HS-27A (cell line): ENCODE measurements around the gene NPC1L1.
"Not testable (repeated sequence)": the region's sequence is repeated elsewhere in the genome, so short reads cannot be mapped to it uniquely, and the experiment has no call there.

Experiments
- DNase-seq: peaks from one replicate; pipeline ENCODE4 v3.0.0-alpha.2; 2012; ENCODE audit warnings: low read depth, missing footprints

Gene NPC1L1

DNA sequence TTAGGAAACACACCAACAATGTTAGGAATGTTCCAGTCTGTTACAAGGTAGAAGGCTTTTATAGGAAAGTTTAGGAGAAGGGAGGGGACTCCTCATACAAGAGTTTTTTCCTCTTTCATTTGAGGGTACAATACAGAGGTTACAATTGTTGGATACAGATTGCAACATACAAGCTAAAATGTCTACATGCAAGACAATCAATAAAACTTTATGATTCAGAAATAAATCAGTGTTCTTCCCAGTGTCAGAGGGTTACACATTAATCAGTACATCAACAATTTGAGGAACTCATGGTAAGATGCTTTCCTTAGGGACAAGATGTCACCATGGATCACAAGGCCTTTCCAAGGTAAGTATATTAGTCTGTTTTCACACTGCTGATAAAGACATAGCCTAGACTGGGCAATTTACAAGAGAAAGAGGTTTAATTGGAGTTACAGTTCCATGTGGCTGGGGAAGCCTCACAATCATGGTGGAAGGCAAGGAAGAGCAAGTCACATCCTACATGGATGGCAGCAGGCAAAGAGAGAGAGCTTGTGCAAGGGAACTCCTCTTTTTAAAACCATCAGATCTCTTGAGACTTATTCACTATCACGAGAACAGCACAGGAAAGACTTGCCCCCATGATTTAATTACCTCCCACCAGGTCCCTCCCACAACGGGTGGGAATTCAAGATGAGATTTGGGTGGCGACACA, 34.4 kb downstream of the NPC1L1 start:
- not testable (repeated sequence) for DNase-seq

DNA sequence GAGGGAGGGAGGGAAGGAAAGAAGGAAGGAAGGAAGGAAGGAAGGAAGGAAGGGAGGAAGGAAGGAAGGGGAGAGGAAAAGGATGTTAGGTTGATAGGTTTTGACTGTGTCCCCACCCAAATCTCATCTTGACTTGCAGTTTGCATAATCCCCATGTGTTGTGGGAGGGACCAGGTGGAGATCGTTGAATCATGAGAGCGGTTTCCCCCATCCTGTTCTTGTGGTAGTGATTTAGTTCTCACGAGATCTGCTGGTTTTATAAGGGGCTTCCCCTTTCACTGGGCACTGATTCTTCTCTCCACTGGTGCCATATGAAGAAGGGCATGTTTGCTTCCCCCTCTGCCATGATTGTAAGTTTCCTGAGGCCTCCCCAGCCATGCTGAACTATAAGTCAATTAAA, 35.5 kb downstream of the NPC1L1 start:
- no peak for DNase-seq

DNA sequence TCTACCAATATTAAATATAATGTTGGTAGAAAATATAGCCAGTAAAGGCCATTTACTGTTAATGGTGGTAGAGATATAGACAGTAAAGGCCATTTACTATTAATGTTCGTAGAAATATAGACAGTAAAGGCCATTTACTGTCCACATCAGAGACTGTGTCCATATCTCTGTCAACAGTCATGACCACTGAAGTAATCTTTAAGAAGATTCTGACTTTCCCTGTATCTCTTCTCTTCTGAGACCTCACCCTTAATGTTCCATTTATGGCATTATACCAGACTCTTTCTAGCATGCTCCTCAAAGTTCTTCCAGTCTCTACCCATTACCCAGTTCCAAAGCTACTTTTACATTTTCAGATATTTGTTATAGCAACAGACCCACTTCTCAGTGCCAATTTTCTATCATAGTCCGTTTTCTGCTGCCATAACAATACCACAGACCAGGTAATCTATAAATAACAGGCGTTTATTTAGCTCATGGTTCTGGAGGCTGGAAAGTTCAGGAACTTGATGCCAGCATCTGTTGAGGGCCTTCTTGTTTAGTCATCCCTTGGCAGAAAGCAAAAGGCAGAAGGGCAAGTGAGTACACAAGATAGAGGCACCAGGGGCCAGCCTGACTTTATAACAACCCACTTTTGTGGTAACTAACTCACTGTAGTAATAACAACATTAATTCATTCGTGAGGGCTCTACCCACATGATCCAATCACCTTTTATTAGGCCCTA, 42.7 kb downstream of the NPC1L1 start:
- DNase-seq, result no peak

DNA sequence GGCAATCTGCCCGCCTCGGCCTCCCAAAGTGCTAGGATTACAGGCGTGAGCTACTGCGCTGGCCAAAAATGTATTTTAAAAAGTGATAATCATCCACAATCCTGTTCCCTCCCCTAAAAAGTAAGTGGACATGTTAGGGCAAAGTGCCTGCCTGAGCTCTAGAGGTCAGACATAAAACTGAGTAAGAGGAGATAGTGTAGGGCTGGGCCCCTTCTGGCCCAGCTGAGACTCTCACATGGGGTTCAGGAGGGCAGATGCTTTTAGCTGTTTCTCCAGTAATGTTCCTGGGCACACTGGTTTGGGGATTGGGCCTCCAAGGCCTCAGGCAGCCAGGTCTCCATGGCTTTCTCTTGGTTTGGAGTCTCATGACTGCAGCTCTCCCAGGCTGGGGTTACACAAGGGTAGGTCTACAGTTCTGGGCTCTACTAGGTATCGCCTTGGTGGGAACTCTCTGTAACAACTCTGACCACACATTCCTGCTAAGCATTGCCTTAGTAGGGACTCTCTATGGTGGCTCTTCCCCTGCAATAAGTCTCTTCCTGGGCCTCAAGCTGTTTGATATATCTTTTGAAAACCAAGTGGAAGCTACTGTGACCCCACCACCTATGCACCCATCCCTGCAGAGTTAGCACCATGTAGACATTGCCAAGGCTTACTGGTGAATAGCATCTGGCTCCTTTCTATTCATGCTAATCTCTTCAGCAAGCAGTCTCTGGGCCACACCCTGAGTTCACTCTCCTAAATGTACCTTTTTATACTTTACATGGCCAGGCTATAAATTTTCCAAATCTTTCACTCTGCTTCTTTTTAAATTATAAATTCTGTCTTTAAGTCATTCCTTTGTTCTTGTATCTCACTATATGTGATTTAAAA, 43.7 kb downstream of the NPC1L1 start:
- no peak for DNase-seq

DNA sequence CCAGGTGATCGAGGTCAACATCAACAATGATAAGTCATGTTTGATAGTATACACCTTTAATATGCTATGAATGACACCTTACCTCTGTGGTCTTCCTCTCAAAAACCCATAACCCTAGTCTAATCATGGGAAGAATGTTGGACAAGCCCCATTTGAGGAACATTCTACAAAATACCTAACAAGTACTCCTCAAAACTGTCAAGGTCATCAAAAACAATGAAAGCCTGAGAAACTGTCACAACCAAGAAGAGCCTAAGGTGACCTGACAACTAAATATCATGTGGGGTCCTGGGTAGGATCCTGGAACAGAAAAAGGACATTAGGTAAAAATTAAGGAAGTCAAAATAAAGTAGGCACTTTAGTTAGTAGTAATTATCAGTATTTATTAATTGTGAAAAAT, 44.7 kb downstream of the NPC1L1 start:
- no peak for DNase-seq

DNA sequence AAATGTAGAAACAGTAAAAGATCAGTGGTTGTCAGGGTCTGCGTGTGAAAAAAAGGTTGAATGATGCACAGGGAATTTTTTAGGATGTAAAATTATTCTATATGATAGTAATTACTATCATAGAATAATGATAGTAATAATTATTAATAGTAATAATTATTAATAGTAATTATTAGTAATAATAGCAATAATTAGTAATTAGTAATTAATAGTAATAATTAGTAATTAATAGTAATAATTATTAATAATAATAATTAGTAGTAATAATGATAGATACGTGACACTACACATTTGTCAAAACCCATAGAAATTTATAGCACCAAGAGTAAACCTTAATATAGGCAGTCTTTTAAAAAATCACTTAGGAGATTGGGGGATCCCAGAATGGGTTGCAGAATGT, 46.2 kb downstream of the NPC1L1 start:
- DNase-seq, result no peak

DNA sequence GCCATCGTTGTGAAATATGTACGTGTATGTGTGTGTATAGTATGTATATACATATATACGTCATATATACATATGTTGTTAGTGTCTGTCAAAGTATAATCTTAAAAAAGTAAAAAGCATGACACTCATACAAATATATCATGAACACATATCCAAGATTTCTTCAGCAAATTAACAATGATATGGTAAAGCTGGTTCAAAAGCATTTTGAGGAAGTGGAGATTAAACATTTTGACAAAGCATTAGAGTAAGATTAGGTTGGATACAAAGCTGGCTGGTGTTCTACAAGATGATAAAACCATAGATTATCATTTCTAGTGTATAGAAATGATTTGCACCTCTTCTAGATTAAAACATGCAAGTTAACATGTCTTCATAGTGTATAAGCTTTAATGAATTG, 49.9 kb downstream of the NPC1L1 start:
- DNase-seq, result no peak

DNA sequence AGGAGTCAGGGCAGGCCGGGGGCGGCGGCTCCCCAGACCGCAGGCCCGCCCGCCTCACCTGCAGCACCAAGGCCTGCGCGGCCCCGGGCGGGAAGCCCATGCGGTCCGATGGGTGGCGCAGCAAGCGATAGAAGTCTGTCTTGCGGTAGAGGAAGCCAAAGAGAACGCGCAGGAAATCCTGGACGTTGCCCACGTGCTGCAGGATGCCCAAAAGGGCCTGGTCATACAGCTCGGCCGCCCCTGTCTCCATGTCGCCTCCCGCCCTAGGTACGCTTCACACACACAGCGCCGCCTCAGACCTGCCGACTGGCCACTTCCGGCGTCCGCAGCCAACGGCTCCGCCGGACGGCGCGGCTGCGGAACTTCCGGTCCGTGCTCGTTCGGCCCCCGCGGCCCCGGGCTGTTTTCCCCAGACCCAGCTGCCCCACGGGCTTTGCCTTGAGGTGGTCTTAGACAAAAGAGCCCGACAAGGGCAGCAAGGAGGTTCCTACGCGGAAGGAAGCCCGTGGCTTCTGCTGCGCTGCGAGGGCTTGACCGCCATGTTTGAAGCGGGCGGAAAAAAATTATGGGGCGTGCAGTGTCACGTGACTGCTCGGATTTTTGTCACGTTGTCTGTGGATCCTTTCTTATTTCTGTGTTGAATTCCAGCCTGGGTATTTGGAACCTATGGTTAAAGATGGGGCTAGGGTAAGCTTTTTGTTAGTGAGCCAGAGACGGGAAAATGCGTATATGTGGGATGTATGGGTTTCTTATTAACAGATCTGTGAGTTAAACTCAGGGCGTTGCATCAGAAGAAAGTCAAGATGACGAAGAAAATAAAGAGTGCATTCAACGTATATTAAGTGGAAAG, 50.6 kb downstream of the NPC1L1 start, which contains the start of gene NUDCD3:
Gene NUDCD3 (minus strand): TSS at position 308 of the 850 bp plus-strand sequence. CDS start 58 bp downstream, at position 250.
- peak; percentile 67 for DNase-seq

DNA sequence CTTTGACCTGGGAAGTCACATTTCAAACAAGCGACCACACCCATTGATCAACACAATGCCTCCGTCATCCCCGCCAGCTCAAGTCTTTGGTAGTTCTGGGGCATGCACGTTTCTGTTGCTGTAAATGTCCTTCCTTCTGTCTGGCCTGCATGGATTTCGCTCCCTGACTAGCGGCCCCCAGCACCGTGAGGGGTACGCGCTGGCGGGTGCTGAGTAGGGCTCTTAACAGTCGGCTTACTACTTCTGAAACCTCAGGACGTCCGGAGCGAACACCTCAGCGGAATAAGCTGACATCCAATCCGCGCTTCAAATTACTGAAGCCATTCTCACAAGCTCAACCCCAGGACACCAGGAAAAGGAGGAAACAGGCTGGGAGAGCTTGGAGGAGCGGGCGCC, 51.2 kb downstream of the NPC1L1 start:
- DNase-seq, result no peak

DNA sequence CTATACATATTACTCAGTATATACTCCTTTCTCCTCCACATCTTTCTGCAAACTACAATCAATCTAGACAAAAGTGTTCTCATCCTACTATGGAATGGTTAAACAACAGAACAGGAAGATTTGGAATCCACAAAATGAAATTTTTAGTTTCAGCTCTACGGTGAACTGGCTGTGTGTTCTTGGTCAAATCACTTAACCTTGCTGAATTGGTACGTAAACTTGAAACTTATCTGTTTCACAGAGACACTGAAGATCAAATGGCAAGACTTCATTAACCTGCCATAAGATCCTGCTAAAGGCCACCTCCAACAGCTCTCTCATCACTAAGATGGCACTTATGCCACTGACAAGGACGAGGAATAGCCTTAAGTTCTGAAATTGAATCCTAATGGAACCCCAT, 52.2 kb downstream of the NPC1L1 start:
- DNase-seq, result no peak

DNA sequence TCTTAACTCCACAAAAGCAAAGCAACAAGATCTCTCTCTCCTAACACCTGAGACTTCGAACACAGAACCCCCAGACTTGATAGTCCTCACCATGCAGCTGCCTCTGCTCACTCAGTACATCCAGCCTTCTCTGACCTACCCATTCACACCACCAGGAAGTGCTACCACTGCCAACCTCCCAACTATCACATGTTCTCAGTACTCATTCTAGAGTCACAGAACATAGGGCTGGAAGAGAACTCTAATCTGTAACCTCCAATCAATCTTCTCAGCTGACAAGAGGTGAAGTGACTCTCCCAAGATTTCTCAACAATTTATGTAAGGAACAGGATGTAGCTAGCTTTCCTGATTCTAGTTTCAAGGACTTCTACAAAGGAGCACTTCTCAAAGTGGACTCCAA, 54.4 kb downstream of the NPC1L1 start:
- no peak for DNase-seq

DNA sequence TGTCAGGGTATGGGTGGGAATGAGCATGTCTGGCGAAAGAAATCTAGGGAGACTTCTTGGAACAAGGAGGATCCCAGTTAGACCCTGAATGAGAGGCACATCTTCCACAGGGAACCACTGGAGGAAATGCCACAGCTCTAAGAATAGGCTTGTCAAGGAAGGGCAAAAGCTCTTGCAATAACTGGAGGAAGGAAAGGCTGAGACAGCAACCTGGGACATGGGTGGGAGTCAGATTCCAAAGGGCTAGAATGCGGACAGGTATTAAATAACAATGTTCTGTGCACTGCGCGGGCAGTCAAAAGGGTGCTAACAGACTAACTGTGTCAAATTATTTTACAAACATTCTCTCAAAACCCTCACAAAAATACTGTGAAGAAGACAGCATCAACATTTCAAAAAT, 55.1 kb downstream of the NPC1L1 start:
- DNase-seq, result no peak

DNA sequence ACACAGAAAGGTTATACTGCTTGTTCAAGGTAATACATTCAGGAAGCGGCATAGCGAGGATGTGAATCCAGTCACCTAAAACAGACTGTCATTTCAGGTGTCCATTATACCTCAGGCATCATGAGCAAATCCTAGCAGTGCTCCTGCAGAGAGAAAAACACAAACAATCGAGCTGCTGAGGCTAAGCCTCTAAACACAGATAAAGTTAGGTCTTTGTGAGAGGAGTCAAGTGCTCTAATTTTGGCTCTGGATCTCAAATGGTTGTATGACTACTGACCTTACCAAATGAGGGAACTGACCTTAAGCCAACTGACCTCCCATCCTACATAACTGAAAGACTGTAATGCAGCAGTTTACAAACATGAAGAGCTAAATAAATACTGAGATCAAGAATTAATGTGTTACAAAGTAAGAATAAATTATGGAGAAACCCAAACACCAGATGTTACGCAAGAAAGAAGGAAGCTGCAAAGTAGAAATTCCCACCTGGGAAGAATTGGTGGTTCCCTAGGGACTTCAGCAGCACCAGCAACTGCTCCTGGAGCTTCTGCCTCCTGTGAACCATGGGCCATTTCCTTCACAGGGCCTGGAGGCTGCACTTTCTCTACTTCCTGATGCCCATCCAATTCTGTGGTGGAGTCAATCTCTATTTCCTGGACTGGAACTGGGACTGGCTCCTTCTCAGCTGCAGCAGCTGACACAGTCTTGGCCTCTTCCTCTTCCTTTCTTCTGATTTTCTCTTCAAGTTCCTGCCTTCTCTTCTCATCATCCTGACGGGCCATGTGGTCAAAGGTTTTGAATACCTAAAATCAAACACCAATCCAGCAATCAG, 56.4 kb downstream of the NPC1L1 start:
- no peak for DNase-seq

DNA sequence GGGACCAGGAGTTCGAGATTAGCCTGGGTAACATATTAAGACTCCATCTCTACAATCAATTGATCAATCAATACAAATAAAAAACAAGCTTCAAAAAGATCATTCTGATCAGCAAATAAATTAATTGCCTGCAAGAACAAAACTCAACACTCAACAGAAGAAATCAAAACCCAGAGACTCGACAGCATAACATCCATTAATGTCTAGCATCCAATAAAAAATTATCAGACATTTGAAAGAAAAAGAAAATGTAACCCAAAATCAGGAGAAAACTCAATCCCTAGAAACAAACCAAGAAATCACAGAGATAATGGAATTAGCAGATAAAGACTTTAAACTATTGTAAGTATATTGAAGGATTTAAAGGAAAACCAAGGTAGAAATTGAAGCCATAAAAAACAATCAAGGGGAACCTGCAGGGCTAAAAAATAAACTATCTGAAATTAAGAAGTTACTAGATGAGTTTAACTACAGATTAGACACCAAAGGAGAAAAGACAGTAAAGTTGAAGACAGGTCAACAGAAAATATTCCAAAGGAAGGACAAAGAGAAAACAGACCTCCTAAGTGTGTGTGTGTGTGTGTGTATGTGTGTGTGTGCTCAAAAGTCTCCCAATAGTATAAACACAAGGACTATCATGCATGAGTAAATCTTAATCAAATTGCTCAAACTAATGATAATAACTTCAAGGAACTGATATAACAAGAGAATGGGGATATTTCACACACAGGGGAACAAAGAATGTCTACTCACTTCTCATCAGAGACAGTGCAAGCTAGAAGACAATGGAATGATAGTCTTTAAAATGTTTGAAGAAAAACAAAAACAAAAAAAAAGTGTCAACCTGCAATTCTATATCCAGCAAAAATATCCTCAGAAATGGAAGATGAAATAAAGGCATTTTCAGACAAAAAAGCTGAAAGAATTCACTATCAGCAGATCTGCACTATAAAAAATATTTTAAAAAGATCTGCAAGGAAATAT, 58.3 kb downstream of the NPC1L1 start:
- DNase-seq, result no peak

DNA sequence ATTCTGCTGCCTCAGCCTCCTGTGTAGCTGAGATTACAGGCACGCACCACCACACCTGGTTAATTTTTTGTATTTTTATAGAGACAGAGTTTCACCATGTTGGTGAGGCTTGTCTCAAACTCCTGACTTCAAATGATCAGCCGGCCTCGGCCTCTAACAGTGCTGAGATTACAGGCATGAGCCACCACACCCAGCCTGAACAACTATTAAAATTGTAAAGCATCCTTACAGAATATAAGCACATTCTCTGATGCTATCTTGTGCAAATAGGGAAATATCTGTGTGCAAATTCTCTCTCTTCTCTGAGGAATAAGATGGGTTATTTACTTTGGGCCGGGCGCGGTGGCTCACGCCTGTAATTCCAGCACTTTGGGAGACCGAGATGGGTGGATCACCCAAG, 63.2 kb downstream of the NPC1L1 start:
- DNase-seq, result no peak

DNA sequence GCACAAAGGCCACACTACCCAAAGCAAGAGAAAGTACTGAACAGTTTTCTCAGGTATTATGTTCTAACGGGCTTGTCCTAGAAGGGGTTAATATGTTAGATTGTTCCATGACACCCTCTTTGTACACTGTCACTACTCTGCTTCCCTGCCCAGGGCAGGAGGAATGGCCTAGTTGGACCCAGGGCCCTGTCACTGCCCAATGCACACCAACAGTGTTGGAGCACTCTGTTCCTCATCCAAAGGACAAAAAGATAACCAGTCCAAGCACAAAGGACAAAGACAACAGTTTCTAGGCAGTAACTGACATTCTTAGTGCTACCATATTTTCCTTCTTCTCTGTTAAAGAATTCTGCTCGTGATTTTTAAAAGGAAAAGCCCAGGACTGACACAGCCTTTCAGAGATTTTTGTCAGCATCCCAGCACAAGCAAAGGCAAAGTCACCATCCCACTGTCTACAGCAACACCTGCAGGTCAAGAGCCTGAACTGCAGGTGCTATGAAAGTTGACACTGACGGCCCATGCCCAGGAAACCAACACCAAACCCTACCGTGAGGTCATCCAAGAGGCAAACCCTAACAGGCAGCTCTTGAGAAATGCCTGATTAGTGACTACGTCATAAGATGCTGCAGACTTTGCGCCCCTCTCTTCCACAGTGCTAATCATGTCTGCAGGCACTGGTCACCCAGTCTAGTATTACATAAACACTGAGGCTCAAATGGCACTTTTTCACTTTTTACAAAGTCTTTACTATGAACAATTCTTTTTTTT, 63.9 kb downstream of the NPC1L1 start:
- peak; percentile 30 for DNase-seq

DNA sequence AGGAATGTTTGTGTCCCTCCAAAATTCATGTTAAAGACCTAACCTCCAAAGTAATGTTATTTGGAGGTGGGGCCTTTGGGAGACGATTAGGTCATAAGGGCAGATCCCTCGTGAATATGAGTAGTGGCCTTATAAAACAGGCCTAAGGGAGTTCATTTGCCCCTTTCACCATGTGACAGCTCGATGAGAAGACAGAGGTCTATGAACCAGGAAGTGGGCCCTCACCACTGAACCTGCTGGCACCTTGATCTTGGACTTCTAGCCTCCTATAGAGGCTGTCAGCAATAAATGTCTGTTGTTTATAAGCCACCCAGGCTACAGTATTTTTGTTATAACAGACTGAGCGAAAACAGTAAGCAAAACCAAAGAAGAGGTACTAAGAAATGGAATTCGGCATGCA, 64.8 kb downstream of the NPC1L1 start:
- no peak for DNase-seq

DNA sequence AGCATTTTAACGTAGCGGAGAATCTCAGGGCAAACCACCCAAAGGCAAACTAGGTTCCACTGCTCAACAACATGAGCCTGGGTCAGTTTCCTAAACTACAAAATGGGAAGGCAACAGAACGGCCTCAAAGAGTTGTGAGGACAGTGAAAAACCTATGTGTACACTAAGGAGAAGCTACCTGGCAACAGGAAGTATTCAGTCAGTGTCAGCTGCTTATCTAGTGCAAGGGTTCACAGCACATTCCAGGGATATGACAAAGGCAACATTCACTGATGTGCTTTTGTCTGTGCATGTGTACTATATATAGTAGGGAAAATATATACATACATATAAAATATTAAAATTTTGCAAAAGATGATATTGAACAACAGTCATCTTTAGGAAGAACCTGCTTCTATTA, 67.8 kb downstream of the NPC1L1 start:
- no peak for DNase-seq

DNA sequence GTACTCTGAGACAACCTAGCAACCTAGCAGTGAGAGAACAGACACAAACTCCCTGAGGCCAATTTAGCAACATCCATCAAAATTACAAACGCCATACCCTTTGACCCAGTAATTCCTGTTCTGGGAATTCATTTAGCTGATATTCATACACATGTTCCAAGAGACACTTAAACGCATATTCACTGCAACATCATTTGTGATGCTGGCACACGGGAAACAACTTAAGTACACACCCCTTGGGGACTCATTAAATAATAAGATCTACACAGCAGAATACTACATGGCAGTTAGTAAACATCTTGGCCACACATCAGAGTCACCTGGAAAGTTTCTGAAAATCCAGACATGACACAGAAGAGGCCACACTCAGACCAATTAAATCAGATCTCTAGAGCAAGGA, 68.3 kb downstream of the NPC1L1 start:
- DNase-seq, result no peak
